HG03097 (cell line): ENCODE measurements around the gene DDIAS.
"Not testable (repeated sequence)": the region's sequence is repeated elsewhere in the genome, so short reads cannot be mapped to it uniquely, and the experiment has no call there.

Experiments
- ATAC-seq: cut with Tn5 transposase; IDR thresholded peaks from one replicate; pipeline ENCODE4 v1.9.1; 2021; ENCODE audit not compliant: unreplicated experiment, low FRiP score

DDIAS gene

GRCh38 chr11:82901165-82901921 lies at the start of gene DDIAS:
DDIAS (plus strand) TSS chr11:82901736; CDS start chr11:82914739, 13,003 bp downstream.
- peak; percentile 69 for ATAC-seq

GRCh38 chr11:82854242-82854641 lies 47.3 kb upstream of the DDIAS start:
- no peak for ATAC-seq

GRCh38 chr11:82854916-82855315 lies 46.6 kb upstream of the DDIAS start:
- not testable (repeated sequence) for ATAC-seq

GRCh38 chr11:82855616-82856015 lies 45.9 kb upstream of the DDIAS start:
- no peak for ATAC-seq

- ATAC-seq, result no peak
These were observed 44.4 kb upstream of the DDIAS start for GRCh38 chr11:82857145-82857544.

- no peak for ATAC-seq
These were observed 43.4 kb upstream of the DDIAS start for GRCh38 chr11:82858133-82858532.

- no peak for ATAC-seq
These were observed 42.9 kb upstream of the DDIAS start for GRCh38 chr11:82858556-82859091.

- no peak for ATAC-seq
These were observed 41.8 kb upstream of the DDIAS start for GRCh38 chr11:82859750-82860149.

GRCh38 chr11:82862379-82862778 lies 39.2 kb upstream of the DDIAS start:
- ATAC-seq, result no peak

GRCh38 chr11:82863209-82863608 lies 38.3 kb upstream of the DDIAS start:
- ATAC-seq, result no peak

GRCh38 chr11:82864268-82864667 lies 37.3 kb upstream of the DDIAS start:
- no peak for ATAC-seq

- no peak for ATAC-seq
These were observed 35.7 kb upstream of the DDIAS start for GRCh38 chr11:82865841-82866240.

- no peak for ATAC-seq
These were observed 33.9 kb upstream of the DDIAS start for GRCh38 chr11:82867495-82868082.

GRCh38 chr11:82869657-82870056 lies 31.9 kb upstream of the DDIAS start:
- ATAC-seq, result no peak

GRCh38 chr11:82871646-82872045 lies 29.9 kb upstream of the DDIAS start:
- no peak for ATAC-seq

GRCh38 chr11:82872377-82873150 lies 29.0 kb upstream of the DDIAS start:
- no peak for ATAC-seq

GRCh38 chr11:82873919-82874333 lies 27.6 kb upstream of the DDIAS start:
- ATAC-seq, result no peak

GRCh38 chr11:82874646-82875523 lies 26.7 kb upstream of the DDIAS start:
- ATAC-seq, result no peak

GRCh38 chr11:82883853-82884252 lies 17.7 kb upstream of the DDIAS start:
- ATAC-seq, result no peak
